SU-DHL-6 (cell line): ENCODE data around the gene NSF.
"Not testable (repeated sequence)": the region's sequence is repeated elsewhere in the genome, so short reads cannot be mapped to it uniquely, and the experiment has no call there.

Experiments used
- H2AFZ ChIP-seq: fragments of 200-600 bp; sonication (generic); 2 replicates; pipeline ENCODE4 v1.6.1; 2014; ENCODE audit warnings: low read depth, mild to moderate bottlenecking, moderate library complexity, mixed read lengths, antibody characterized with exemption, low read length; ENCODE audit not compliant: severe bottlenecking
- H3F3A ChIP-seq: fragments of 200-600 bp; shearing (Covaris generic); 2 replicates; pipeline ENCODE4 v1.6.0; 2016; ENCODE audit warnings: antibody characterized with exemption, mild to moderate bottlenecking; ENCODE audit not compliant: insufficient read depth
- H3K27ac ChIP-seq: fragments of 200-600 bp; sonication (generic); 2 replicates; pipeline ENCODE4 v1.5.1; 2016; ENCODE audit warnings: low read depth, mild to moderate bottlenecking, low read length, moderate library complexity, mixed read lengths
- H3K27me3 ChIP-seq: fragments of 200-600 bp; sonication (generic), shearing (Covaris generic); 2 replicates; pipeline ENCODE4 v1.6.0; 2014; ENCODE audit warnings: mild to moderate bottlenecking, low read length
- H3K36me3 ChIP-seq: fragments of 200-600 bp; sonication (generic); 2 replicates; pipeline ENCODE4 v1.6.1; 2014; ENCODE audit warnings: mild to moderate bottlenecking, low read length, mixed read lengths
- H3K4me2 ChIP-seq: fragments of 300-600, 200-600 bp; shearing (Covaris generic), sonication (generic); 2 replicates; pipeline ENCODE4 v1.6.0; 2014; ENCODE audit warnings: low read length, low read depth, mild to moderate bottlenecking; ENCODE audit not compliant: poor library complexity, severe bottlenecking
- H3K4me3 ChIP-seq: fragments of 200-600 bp; sonication (generic); 2 replicates; pipeline ENCODE4 v1.5.1; 2014; ENCODE audit warnings: antibody characterized with exemption, low read length, mild to moderate bottlenecking, mixed read lengths; ENCODE audit not compliant: insufficient read depth, poor library complexity, severe bottlenecking
- H3K79me2 ChIP-seq: fragments of 200-600 bp; sonication (generic); 2 replicates; pipeline ENCODE4 v1.6.1; 2014; ENCODE audit warnings: mild to moderate bottlenecking, low read length, moderate library complexity; ENCODE audit not compliant: insufficient read depth
- H3K9ac ChIP-seq: fragments of 200-600 bp; sonication (generic); 2 replicates; pipeline ENCODE4 v1.7.0; 2014; ENCODE audit warnings: mild to moderate bottlenecking, low read length
- H3K9me2 ChIP-seq: fragments of 200-600 bp; sonication (generic); replicated peaks from 2 replicates; pipeline ENCODE4 v1.6.1; 2014; ENCODE audit warnings: low read length; ENCODE audit not compliant: insufficient read depth
- H3K9me3 ChIP-seq: fragments of 200-600 bp; sonication (generic); 2 replicates; pipeline ENCODE4 v1.6.1; 2014; ENCODE audit warnings: low read length, mixed read lengths; ENCODE audit not compliant: insufficient read depth
- H4K20me1 ChIP-seq: fragments of 200-600 bp; sonication (generic); 2 replicates; pipeline ENCODE4 v1.6.1; 2014; ENCODE audit warnings: low read depth, mild to moderate bottlenecking, antibody characterized with exemption, low read length, moderate library complexity, mixed read lengths
- EZH2phosphoT487 ChIP-seq: fragments of 200-600 bp; sonication (generic), shearing (Covaris generic); conservative IDR thresholded peaks from 2 replicates; pipeline ENCODE4 v1.6.1; 2018; ENCODE audit warnings: mild to moderate bottlenecking, antibody characterized with exemption, low read length, moderate library complexity, mixed read lengths
- TF ChIP-seq, protein P1 (sequence below): fragments of 200-600 bp; sonication (generic); IDR thresholded peaks from one replicate; pipeline ENCODE4 v1.5.1; 2017; ENCODE audit warnings: antibody characterized with exemption, mild to moderate bottlenecking, low read length, moderate library complexity; ENCODE audit not compliant: insufficient read depth, poor library complexity, severe bottlenecking

NSF gene

DNA sequence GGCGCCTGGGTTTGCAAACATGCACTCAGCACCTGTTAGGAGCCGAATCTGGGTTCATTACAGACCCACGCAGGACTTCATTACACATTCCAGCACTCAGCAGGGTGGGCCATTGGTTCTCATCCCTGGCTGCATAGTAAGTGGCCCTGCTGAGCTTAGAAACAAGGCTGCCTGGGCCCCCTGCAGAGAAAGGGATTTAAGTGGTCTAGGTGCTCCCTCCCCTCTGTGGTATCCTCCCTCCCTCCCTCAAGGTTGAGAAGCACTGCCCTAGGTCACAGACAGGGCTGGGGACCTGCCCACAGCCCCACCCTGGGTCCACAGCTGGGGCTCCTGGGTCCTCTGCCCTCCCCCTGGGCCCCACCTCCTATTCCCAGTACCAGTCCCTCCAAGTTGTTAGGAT is 199.7 kb downstream of the NSF start:
- Histone ChIP-seq H3K9me2 (no peaks in the 10 kb centered on the region), H2AFZ (no peak overlapping the region), H3K79me2 (no peaks in the 10 kb centered on the region), H3K36me3 (no peaks in the 10 kb centered on the region), H3K27me3 (0 out of 2 replicates have a peak, but pooled peaks cover 3% of the 10 kb centered on the region), H3K9ac (no peak overlapping the region), H3K4me3 (no peak overlapping the region), H4K20me1 (no peaks in the 10 kb centered on the region), H3K27ac (no peak overlapping the region), H3K4me2 (no peak overlapping the region), H3K9me3 (no peaks in the 10 kb centered on the region), H3F3A (no peaks in the 10 kb centered on the region)
- no peak for TF ChIP-seq EZH2phosphoT487
- TF ChIP-seq, protein P1, sequence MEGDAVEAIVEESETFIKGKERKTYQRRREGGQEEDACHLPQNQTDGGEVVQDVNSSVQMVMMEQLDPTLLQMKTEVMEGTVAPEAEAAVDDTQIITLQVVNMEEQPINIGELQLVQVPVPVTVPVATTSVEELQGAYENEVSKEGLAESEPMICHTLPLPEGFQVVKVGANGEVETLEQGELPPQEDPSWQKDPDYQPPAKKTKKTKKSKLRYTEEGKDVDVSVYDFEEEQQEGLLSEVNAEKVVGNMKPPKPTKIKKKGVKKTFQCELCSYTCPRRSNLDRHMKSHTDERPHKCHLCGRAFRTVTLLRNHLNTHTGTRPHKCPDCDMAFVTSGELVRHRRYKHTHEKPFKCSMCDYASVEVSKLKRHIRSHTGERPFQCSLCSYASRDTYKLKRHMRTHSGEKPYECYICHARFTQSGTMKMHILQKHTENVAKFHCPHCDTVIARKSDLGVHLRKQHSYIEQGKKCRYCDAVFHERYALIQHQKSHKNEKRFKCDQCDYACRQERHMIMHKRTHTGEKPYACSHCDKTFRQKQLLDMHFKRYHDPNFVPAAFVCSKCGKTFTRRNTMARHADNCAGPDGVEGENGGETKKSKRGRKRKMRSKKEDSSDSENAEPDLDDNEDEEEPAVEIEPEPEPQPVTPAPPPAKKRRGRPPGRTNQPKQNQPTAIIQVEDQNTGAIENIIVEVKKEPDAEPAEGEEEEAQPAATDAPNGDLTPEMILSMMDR = no peak

DNA sequence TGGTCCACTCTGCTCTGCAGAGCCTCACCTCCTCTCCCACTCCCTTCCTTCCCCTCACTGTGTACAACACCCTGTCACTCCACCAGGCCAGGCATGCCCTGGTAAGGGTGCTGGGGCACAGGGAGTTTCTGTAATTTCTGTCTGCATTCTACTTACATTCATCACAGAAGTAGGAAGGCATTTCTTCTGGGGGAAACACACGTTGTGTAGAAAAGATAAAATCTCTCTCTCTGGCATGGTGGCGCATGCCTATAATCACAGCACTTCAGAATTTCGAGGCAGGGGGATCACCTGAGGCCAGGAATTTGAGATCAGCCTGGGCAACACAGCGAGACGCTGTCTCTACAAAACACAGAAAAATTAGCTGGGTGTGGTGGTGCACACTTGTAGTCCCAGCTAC is 201.1 kb downstream of the NSF start:
- TF ChIP-seq, protein P1 = no peak
- no peak for TF ChIP-seq EZH2phosphoT487
- Histone ChIP-seq H3K9me3 (no peaks in the 10 kb centered on the region), H3K36me3 (no peaks in the 10 kb centered on the region), H2AFZ (no peak overlapping the region), H3K9me2 (no peaks in the 10 kb centered on the region), H3K4me3 (no peak overlapping the region), H3K27ac (no peak overlapping the region), H3K4me2 (no peak overlapping the region), H3K27me3 (0 out of 2 replicates have a peak, but pooled peaks cover 3% of the 10 kb centered on the region), H4K20me1 (no peaks in the 10 kb centered on the region), H3K9ac (no peak overlapping the region), H3K79me2 (no peaks in the 10 kb centered on the region), H3F3A (no peaks in the 10 kb centered on the region)

DNA sequence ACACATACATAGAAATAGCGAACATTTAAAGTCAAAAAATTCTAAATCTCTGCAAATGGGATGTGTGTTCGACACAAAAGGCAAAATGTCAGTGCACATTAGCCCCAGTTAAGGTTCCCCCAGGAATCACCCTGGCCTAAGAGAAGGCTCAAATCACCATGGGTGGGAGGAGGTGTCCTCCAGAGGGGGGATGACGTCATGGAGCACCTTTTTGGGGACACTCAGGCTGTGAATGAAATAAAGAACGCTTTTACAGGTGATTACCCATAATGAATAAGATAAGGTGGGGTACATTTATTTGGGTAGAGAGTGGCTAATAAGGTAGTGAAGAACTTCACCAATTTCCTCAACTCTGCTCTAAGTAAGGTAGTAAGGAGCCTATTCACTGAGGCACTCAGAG is 201.6 kb downstream of the NSF start:
- Histone ChIP-seq H3K4me3 (no peak overlapping the region), H3K9me2 (no peaks in the 10 kb centered on the region), H2AFZ (no peak overlapping the region), H3K27ac (no peak overlapping the region), H4K20me1 (no peaks in the 10 kb centered on the region), H3K9ac (no peak overlapping the region), H3K27me3 (0 out of 2 replicates have a peak, but pooled peaks cover 3% of the 10 kb centered on the region), H3K4me2 (no peak overlapping the region), H3K79me2 (no peaks in the 10 kb centered on the region), H3K9me3 (no peaks in the 10 kb centered on the region), H3F3A (no peaks in the 10 kb centered on the region), H3K36me3 (no peaks in the 10 kb centered on the region)
- TF ChIP-seq, protein P1 = no peak
- TF ChIP-seq EZH2phosphoT487 = no peak

GRCh38 chr17:46793023-46793422 is 202.6 kb downstream of the NSF start:
- H3K79me2 ChIP-seq, H3K27me3 ChIP-seq, H3K9ac ChIP-seq, H3K4me3 ChIP-seq, H3K9me3 ChIP-seq, H3K27ac ChIP-seq, H3F3A ChIP-seq, H4K20me1 ChIP-seq, H3K9me2 ChIP-seq, H2AFZ ChIP-seq, H3K4me2 ChIP-seq, H3K36me3 ChIP-seq: not testable (repeated sequence)
